ENCODE results near the gene EXOG.

The EXOG gene

DNA sequence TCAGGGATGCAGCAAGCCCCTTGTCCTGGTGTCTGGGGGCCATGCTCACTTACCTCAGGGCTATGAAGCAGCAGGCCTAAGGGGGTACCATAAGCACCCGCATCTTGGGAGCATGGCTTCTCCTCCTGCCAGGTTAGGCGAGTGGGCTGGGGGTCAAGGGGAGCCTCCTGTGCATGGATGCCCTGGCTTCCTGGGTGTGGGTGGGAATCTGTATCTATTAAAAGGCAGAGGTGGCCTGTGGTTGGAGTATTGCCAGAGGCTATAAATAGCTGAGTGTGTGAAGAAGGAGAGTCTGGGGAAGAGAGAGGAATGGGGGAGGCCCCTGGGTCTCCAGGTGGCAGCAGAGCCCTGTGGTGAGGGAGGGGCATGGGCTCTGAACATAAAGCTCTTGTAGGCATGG, 22.9 kb upstream of the EXOG start:
- no peak for DNase-seq

DNA sequence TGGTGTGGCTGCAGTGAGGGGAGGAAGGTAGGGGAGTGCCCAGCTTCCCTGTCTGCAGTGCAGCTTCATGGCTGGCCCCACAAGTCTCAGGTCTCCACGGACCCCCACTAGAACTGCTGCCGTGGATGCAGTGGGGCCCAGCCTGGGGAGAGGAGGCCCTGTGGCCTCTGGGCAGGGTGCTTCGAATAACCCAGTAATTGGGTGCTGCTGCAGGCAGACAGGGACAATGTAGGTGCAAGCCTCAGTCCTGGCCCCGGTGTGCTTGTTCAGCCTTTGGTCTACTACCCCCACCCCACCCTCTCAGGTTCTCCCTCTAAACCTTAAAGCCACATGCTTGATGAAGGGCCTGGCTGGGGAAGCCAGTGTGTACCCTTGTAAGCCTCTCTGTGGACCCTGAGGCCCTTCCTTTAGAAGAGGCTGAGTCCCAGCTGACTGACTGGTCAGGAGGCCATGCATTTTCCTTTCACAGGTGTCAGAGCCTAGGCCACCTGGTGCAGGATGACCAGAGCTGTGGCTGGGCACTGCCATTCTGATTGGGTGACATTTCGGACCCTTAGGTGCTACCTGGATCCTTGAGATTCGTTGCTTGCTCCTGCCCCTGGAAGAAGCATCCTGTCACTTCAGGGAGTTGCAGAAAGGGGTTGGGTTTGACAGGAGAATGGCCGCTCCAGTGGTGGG, 21.1 kb upstream of the EXOG start:
- no peak for DNase-seq

DNA sequence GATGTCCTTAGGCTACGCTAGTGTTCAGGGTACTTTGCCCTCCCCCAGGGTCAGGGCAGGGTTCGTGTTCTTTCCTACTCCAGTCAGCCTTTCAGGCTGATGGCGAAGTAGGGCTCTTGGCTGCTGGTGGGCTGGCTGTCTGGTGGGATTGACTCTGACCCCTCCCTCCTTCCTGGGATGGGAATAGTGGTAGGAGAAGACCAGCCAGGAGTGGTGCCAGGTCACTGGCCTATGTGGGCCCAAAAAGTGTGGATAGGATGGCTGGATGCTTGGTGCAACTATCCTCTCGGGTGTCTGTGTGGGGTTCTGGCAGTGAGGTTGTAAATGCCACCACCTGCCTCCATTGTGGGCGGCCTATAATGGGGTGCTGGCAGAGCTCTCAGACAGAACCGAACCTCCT, 20.4 kb upstream of the EXOG start:
- no peak for DNase-seq

- DNase-seq = no peak
Observed at GRCh38 chr3:38476157-38476756, 19.9 kb upstream of the EXOG start.

DNA sequence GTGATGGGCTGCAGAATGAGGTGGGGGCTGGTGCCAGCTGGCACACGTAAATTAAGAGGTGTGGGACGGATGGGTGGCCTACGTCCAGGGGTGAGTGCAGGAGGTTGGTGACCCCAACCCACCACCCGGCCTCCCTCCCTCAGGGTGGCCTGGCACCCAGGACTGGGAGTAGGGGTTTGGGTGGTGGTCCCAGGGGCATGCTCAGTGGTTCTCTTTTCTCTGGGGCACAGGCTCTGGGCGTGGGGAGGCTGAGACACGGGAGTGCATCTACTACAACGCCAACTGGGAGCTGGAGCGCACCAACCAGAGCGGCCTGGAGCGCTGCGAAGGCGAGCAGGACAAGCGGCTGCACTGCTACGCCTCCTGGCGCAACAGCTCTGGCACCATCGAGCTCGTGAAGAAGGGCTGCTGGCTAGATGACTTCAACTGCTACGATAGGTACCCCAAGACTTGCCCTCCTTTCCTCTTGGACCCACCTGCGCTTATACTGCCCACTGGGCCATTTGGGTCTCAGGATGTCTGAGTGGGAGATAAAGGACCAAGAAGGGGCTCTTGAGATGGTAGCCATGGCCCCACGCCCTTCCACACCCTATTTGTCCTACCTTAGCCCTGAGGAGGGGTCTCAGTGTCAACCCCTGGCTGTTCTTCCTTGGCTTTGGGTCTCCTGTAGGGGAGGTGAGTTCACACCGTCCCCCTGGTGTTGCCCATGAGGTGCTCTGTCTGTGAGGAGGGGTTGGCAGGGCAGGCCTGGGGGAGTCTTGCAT, 18.9 kb upstream of the EXOG start:
- DNase-seq = no peak

DNA sequence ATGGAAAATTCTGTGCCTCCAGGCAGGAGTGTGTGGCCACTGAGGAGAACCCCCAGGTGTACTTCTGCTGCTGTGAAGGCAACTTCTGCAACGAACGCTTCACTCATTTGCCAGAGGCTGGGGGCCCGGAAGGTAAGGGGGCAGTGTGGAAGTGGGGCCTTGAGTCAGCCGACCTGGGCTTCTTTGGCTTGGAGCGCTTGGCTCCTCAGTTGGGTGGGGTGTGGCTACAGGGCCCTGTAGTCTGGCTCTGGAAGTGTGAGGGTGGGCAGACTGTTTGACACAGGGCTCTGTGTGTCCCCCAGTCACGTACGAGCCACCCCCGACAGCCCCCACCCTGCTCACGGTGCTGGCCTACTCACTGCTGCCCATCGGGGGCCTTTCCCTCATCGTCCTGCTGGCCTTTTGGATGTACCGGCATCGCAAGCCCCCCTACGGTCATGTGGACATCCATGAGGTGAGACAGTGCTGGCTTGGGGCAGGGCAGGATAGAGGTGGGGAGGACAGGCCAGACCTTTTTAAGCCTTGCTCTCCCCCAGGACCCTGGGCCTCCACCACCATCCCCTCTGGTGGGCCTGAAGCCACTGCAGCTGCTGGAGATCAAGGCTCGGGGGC, 18.2 kb upstream of the EXOG start:
- DNase-seq = no peak

DNA sequence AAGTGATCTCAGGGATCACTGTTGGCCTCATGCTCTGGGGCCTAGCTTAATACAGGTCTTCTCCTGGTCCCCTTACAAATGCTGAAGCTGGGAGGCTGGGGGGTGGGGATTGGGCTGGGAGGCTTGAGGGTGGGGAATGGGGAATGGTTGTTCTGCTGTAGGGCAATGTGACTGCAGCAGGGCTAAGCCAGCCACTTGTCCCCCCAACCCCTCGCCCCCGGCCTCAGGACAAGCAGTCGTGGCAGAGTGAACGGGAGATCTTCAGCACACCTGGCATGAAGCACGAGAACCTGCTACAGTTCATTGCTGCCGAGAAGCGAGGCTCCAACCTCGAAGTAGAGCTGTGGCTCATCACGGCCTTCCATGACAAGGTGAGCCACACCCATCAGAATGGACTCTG, 17.2 kb upstream of the EXOG start:
- DNase-seq = no peak

- DNase-seq = peak in 1 of 4 experiments; percentile 9
Observed at GRCh38 chr3:38479431-38480092, 16.6 kb upstream of the EXOG start.

DNA sequence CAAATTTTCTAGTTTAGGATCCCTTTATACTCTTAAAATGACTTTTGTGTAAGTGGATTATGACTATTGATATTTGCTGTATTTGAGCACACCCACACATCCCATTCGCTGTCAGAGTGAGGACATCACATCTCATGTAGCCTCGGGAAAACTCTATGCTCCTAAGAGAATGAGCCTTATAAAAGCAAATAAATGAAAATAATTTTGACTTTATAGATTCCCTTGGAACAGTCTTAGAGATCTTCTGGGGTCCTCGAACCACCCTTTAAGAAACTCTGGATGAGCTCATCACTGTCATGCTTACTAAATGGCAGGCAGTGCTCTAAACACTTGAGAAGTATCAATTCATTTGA, 16.1 kb upstream of the EXOG start:
- no peak for DNase-seq

DNA sequence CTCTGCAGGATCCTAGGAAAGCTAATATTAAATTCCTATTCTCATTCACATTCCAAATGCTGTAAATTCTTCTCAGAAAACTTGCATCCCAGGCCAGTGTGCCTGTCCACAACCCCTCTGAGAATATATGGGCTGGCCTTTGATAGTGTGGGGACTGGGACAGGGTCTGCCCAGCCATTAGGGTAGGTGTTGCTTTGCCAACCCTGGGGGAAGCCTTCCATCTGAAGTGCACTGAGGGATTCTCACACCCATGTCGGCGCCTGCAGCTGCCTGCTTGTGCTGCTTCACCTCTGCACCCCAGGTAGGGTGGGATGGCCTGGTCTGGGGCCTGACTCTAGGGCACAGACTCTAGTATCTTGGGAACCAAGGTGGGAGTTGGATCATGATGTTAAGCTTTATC, 15.2 kb upstream of the EXOG start:
- DNase-seq = no peak

DNA sequence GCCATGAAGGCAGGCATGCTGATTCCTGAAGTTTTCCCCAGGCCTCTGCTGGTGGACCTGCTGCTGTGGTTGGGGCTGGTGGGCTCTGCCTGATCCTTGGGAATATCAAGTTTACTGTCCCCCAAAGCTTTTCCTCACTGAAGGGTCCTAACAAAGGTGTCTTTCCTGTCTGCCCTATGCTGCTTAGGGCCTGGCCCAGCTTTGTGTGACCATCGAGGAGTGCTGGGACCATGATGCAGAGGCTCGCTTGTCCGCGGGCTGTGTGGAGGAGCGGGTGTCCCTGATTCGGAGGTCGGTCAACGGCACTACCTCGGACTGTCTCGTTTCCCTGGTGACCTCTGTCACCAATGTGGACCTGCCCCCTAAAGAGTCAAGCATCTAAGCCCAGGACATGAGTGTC, 13.2 kb upstream of the EXOG start:
- no peak for DNase-seq

- DNase-seq = no peak
Observed at GRCh38 chr3:38487323-38487722, 8.8 kb upstream of the EXOG start.

- DNase-seq = no peak
Observed at GRCh38 chr3:38488949-38489348, 7.2 kb upstream of the EXOG start.

DNA sequence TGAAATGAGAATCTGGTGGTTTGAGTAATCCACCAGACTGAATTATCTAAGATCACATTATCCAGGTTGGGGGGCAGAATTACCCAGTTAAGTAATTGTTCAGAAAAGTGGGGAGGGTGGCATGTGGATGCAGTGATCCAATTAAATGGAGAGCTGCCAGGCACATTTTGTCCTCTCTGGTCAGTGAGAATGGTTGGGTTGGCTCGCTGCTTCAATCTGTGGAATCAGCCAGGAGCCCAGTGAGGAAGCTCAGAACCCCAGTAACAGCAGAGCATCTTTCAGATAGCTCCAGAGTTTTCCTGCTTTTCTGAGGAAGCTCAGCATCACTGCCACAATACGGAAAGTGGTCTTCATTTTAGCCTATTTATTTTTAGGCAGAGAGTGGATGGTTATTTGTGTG, 6.4 kb upstream of the EXOG start:
- no peak for DNase-seq

- DNase-seq = no peak
Observed at GRCh38 chr3:38490281-38491030, 5.7 kb upstream of the EXOG start.

DNA sequence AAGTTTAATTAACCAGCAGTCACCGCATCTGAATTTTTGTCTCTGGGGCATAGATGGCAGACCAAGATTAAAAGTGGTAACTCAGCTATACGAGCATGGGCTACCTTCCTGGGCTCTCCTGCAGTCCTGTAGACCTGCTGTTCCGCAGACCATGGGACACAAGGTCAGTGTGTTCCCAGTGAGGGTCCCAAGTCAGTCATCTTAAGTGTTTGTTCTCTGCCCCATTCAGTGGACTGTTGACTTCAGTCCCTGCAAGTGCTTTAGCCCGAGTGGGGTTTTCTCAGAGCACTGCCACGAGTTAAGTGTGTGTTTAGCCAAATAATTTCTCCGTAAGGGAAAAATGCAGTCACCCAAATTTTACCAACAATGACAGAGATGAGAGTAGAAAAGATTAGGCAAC, 4.9 kb upstream of the EXOG start:
- DNase-seq = no peak

DNA sequence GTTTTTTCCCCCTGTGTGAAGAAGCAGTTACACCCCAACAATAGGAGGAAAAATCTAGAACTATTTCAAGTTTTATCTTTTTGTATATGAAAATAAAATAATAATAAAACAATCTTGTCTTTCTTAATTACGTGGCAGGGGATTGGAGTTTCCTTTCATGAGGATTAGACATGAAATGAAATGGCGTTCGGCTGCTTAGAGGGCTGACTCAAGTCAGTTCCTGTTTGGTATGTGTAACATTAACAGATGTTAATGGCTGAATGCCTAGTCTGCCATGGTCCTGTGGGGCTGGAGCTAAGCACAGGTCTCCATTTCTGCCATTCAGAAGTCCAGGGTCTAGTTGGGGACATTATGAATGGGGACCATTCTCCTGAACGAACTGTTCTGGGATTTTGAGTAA, 3.1 kb upstream of the EXOG start:
- no peak for DNase-seq

GRCh38 chr3:38497031-38497430, 891 bp downstream of the EXOG start:
- DNase-seq = no peak

DNA sequence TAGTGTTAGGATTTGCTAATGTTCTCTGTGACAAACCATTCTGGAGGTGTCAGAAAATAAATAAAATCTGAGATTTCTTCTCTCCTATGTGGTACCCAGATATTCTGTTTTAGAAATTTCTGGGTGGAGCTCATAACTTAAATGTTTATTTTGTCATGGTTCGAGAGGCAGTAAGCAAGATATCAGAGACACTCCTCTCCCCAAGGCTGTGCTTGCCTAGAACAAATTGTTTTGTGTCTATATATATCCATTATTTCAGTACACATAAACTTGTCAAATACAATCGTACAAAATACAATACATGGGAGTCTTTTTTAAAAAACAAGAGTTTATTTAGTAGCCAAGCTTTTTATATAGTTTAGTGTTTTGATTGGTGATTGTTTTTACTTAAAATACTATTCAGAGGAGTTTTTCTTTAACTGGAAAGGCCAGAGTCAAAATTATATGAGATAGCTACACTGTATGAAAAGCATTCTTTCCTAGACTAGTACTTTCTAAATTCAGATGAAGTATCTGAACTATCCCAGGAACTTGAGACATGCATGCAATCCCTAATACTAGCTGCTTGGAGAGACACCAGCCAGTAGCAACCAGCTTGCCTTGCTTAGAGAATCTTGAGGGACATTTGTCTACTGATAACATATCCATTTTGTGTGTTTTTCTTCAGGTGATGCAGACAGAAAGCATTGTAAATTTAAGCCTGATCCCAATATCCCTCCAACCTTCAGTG, 4.7 kb downstream of the EXOG start:
- DNase-seq = no peak

DNA sequence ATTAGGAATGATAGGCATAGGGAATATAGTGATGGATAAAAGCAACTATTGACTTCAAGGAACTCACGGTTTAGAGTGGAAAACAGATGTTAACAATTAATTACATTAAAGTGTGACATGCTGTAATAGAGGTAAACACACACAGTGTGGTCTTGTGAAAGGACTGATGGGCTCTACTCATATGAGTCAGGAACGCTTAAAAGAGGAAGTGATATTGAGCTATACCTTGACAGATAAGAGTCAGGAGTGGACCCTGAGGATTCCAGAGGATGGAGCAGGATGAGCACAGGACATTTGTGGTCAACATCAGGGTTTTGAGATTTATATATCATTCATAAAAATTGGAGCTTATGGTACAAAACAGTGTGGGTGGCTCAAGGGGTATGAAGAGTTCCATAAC, 11.0 kb downstream of the EXOG start:
- DNase-seq = no peak

DNA sequence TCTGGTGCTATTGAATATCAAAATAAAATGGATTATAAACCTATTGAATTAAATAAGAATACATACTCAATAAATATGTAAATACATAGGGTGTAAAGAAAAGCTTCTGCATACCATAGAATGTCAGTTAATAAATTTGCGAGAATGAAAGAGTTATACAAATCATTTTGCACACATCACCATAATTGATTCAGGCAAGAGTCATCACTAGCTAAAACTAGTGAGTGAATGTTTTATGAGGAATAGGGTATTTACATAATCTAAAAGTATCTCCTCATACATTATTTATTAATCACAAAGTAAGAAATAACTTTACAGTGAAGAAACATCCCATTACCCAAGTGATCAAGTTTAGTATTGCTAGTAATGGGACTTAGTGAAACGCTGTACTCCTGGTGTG, 13.6 kb downstream of the EXOG start:
- no peak for DNase-seq

- no peak for DNase-seq
Observed at GRCh38 chr3:38510631-38511030, 14.5 kb downstream of the EXOG start.
